GM12878 (cell line): ENCODE data around the gene CIB4. TPM values are rescaled to one million over a fixed set of nuclear protein-coding genes. Genes with fewer than 3 reads are reported as not detected.

Experiments
- ATAC-seq: fragments of 200-7000 bp; cut with Tn5 transposase; 3 replicates; pipeline ENCODE4 v1.9.1; 2020; ENCODE audit warnings: mild to moderate bottlenecking, moderate library complexity
- BruUV-seq: library from RNA; stranded (reverse); fragments of 400-500 nt; replicated peaks from 2 replicates; lab custom pipeline; 2021; lab: Mats Ljungman, UMichigan
- CTCF ChIA-PET: fragments of 300-600 bp; sonication (Branson Sonifier 250); formaldehyde crosslinking; extraction: SDS; loops from one replicate; lab custom pipeline; 2021; ENCODE audit warnings: inconsistent platforms; lab: Yijun Ruan, JAX
- POLR2A ChIA-PET: fragments of 350-600 bp; formaldehyde crosslinking; extraction: SDS; loops from one replicate; lab custom pipeline; 2021; ENCODE audit warnings: inconsistent platforms; lab: Charles Lee
- RAD21 ChIA-PET: fragments of 300-600 bp; sonication (Branson Sonifier 250); formaldehyde crosslinking; loops from one replicate; lab custom pipeline; 2023; ENCODE audit warnings: antibody characterized with exemption; ENCODE audit not compliant: unreplicated experiment; lab: Charles Lee
- SMC1A ChIA-PET: fragments of 300-600 bp; sonication (Branson Sonifier 250); formaldehyde crosslinking; loops from one replicate; lab custom pipeline; 2023; ENCODE audit not compliant: unreplicated experiment, uncharacterized antibody; lab: Charles Lee
- DNase-seq: peaks from one replicate; pipeline ENCODE4 v3.0.0-alpha.2; 2011; ENCODE audit warnings: low read depth, low spot score
- FAIRE-seq: peaks from 3 replicates; lab custom pipeline; 2011; peaks lifted over from hg19 to GRCh38; lab: Jason Lieb, UNC
- H2AFZ ChIP-seq: 2 replicates; pipeline ENCODE4 v1.6.0; 2011; ENCODE audit warnings: low read depth, low read length, control low read depth; ENCODE audit not compliant: control insufficient read depth
- H3K27ac ChIP-seq: 2 replicates; pipeline ENCODE4 v1.5.1; 2011; ENCODE audit warnings: control low read depth; ENCODE audit not compliant: control insufficient read depth, insufficient read depth
- H3K27me3 ChIP-seq, 2 experiments: replicated peaks in 1 of 2; 2 replicates each; pipeline versions ENCODE4 v1.6.0 to v1.6.1; 2011; ENCODE audit warnings: low read length in 1 of 2; ENCODE audit not compliant: control insufficient read depth in 2 of 2, insufficient read depth in 2 of 2
- H3K36me3 ChIP-seq, 2 experiments: 2 replicates each; pipeline ENCODE4 v1.5.1; 2011; ENCODE audit warnings: low read length in 1 of 2; ENCODE audit not compliant: control insufficient read depth in 2 of 2, insufficient read depth in 2 of 2
- H3K4me1 ChIP-seq: 2 replicates; pipeline ENCODE4 v1.6.1; 2011; ENCODE audit warnings: mild to moderate bottlenecking, low read length, moderate library complexity, mixed read lengths; ENCODE audit not compliant: control insufficient read depth, insufficient read depth
- H3K4me2 ChIP-seq: 2 replicates; pipeline ENCODE4 v1.6.0; 2011; ENCODE audit warnings: control low read depth; ENCODE audit not compliant: control insufficient read depth, insufficient read depth
- H3K4me3 ChIP-seq: fragments of 200-600 bp; sonication (generic); 2 replicates; pipeline ENCODE4 v1.5.1; 2016
- H3K79me2 ChIP-seq: 2 replicates; pipeline ENCODE4 v1.6.0; 2011; ENCODE audit warnings: low read length; ENCODE audit not compliant: control insufficient read depth, insufficient read depth
- H3K9ac ChIP-seq: 2 replicates; pipeline ENCODE4 v1.8.0; 2011; ENCODE audit warnings: low read length, control low read depth, mixed read lengths; ENCODE audit not compliant: control insufficient read depth, insufficient read depth
- H3K9me3 ChIP-seq: replicated peaks from 3 replicates; pipeline ENCODE4 v1.5.1; 2011; ENCODE audit warnings: mild to moderate bottlenecking, low read length; ENCODE audit not compliant: control insufficient read depth, insufficient read depth
- H4K20me1 ChIP-seq: 2 replicates; pipeline ENCODE4 v1.6.0; 2011; ENCODE audit not compliant: control insufficient read depth, insufficient read depth
- BCL11A ChIP-seq: IDR thresholded peaks from 2 replicates; pipeline ENCODE4 v1.6.1; 2011; ENCODE audit warnings: low read depth, low read length
- HDGF ChIP-seq: fragments of 450-650 bp; IDR thresholded peaks from 2 replicates; pipeline ENCODE4 v1.6.1; 2016; ENCODE audit warnings: antibody characterized with exemption
- IKZF2 ChIP-seq, 2 experiments: fragments of 450-650 bp; IDR thresholded peaks; 2 replicates each; pipeline ENCODE4 v1.6.1; 2017; ENCODE audit warnings: mild to moderate bottlenecking in 2 of 2, moderate library complexity in 2 of 2
- JUNB ChIP-seq: IDR thresholded peaks from 2 replicates; pipeline ENCODE4 v1.6.1; 2016; ENCODE audit warnings: antibody characterized with exemption, mild to moderate bottlenecking
- PML ChIP-seq: IDR thresholded peaks from 2 replicates; pipeline ENCODE4 v1.6.1; 2012; ENCODE audit warnings: low read length, inconsistent platforms
- POLR2AphosphoS2 ChIP-seq: IDR thresholded peaks from 2 replicates; pipeline ENCODE4 v1.6.1; 2011; ENCODE audit warnings: low read depth, mild to moderate bottlenecking, low read length, improper control_type of control experiment, moderate library complexity
- POLR2AphosphoS5 ChIP-seq: IDR thresholded peaks from 2 replicates; pipeline ENCODE4 v1.6.1; 2011; ENCODE audit warnings: mild to moderate bottlenecking, low read length, inconsistent platforms
- SMAD1 ChIP-seq: fragments of 450-650 bp; IDR thresholded peaks from 2 replicates; pipeline ENCODE4 v1.6.1; 2018; ENCODE audit warnings: mild to moderate bottlenecking, low read depth; ENCODE audit not compliant: partially characterized antibody
- SMARCA5 ChIP-seq: fragments of 450-650 bp; IDR thresholded peaks from 2 replicates; pipeline ENCODE4 v1.6.1; 2017; ENCODE audit warnings: mild to moderate bottlenecking
- SMC3 ChIP-seq: IDR thresholded peaks from 2 replicates; pipeline ENCODE4 v1.6.1; 2011; ENCODE audit warnings: low read length, improper control_type of control experiment, borderline replicate concordance
- SP1 ChIP-seq: IDR thresholded peaks from one replicate; pipeline ENCODE4 v1.6.1; 2011; ENCODE audit warnings: low read depth, low read length
- SREBF2 ChIP-seq: IDR thresholded peaks from 2 replicates; pipeline ENCODE4 v1.6.1; 2012; ENCODE audit warnings: mild to moderate bottlenecking, low read length
- TAF1 ChIP-seq: IDR thresholded peaks from 2 replicates; pipeline ENCODE4 v1.6.1; 2011; ENCODE audit warnings: mild to moderate bottlenecking, low read depth, low read length, borderline replicate concordance
- ZNF207 ChIP-seq: fragments of 450-650 bp; IDR thresholded peaks from 2 replicates; pipeline ENCODE4 v1.6.1; 2014; ENCODE audit warnings: antibody characterized with exemption, mild to moderate bottlenecking, borderline replicate concordance
- ZNF24 ChIP-seq: fragments of 450-650 bp; IDR thresholded peaks from 2 replicates; pipeline ENCODE4 v1.6.1; 2017; ENCODE audit warnings: antibody characterized with exemption, mild to moderate bottlenecking
- ZNF274 ChIP-seq: IDR thresholded peaks from one replicate; pipeline ENCODE4 v1.8.0; 2011; ENCODE audit not compliant: insufficient read length, insufficient read depth
- WGBS: methylation state at CpG from one replicate; pipeline ENCODE4 v1.1.6; 2016; ENCODE audit warnings: low lambda C conversion rate; ENCODE audit not compliant: insufficient replicate concordance, insufficient coverage; ENCODE audit errors: missing lambda C conversion rate; 5-methylcytosine and 5-hydroxymethylcytosine counted together
- in situ Hi-C: fragments of 300-500 bp; cut with MboI; formaldehyde crosslinking; loops from 9 replicates; pipeline ENCODE4 v1.14.3; 2018; ENCODE audit warnings: mixed read lengths
- intact Hi-C: fragments of 100-400 bp; cut with micrococcal nuclease; formaldehyde crosslinking; loops from one replicate; pipeline ENCODE4 v1.14.2; 2022; ENCODE audit not compliant: unreplicated experiment
- polyA plus RNA-seq, 11 experiments: library from polyadenylated mRNA; depleted of rRNA in 4 of 11; unstranded in 6 of 11; stranded (reverse) in 5 of 11; fragments of >200 nt; fragmentation: Nextera tagmentation in 4 of 11; fragmentation: Illumina TruSeq in 1 of 11; extraction: Ambion mirVana in 4 of 11; extraction: Trizol in 1 of 11; gene quantifications; 1 replicate in 1 of 11; 2 replicates in 10 of 11; pipeline versions ENCODE4 v1.2.1 to v1.2.3, GENCODE V29; 2011 to 2016; ENCODE audit warnings: inconsistent platforms in 2 of 11, missing spikeins in 2 of 11, low read depth in 1 of 11
- total RNA-seq, 4 experiments: library from RNA; depleted of rRNA in 3 of 4; stranded (reverse); fragments of >200 nt in 3 of 4; fragmentation: Illumina TruSeq in 1 of 4; extraction: Trizol in 1 of 4; gene quantifications; 2 replicates each; pipeline versions ENCODE4 v1.2.1 to v1.2.3, GENCODE V29; 2013 to 2021
- TF ChIP-seq, protein P1 (sequence below): fragments of 450-650 bp; IDR thresholded peaks from 2 replicates; pipeline ENCODE4 v1.6.1; 2018; ENCODE audit warnings: borderline replicate concordance, mild to moderate bottlenecking; ENCODE audit not compliant: partially characterized antibody
- TF ChIP-seq, protein P2 (sequence below): fragments of 450-650 bp; IDR thresholded peaks from 2 replicates; pipeline ENCODE4 v1.6.1; 2016; ENCODE audit warnings: mild to moderate bottlenecking, moderate library complexity, borderline replicate concordance

The CIB4 gene
- total and polyA plus RNA-seq, 10 of the 15 experiments (the other 5 are each of a cell fraction or from before 2014, with no cell fraction given) = not detected

DNA sequence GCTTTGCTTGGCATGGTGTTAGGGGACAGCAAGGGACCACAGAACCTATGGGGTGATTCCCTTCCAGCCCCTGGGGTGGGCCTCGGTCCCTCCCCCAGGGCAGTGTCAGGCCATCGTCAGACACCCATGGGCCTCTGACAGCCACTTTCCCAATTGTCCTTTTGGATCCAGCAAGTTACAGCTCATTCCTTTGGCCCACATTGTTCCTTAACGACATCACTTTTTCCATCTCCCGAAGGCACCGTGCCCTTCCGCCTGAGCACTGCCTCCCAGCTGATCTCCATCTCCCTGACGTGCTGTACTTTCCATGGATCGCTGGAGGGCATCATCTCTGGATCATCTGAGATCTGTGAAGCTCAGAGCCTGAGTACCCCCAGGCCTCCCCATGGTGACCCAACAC, 41.0 kb upstream of the CIB4 start:
- ChIA-PET SMC1A (no interaction called here), RAD21 (no interaction called here), CTCF (interaction anchor here (1.1 to 1.2 kb wide), 2 partner anchors 14 to 18 kb away, joined by 3 to 4 read pairs; no protein-coding TSS in a partner anchor), POLR2A (no interaction called here)
- Histone ChIP-seq H4K20me1 (no peaks in the 10 kb centered on the region), H3K9me3 (no peaks in the 10 kb centered on the region; the same call in 2 of the 3 replicates), H3K9ac (no peak overlapping the region), H3K4me3 (no peak overlapping the region), H3K4me2 (no peak overlapping the region), H3K36me3 (no peaks in the 10 kb centered on the region), H3K4me1 (no peaks in the 10 kb centered on the region), H3K27ac (no peak overlapping the region), H3K27me3 (peaks cover 5% of the 10 kb centered on the region in 2 experiments; a peak in 3 of 4 replicates), H3K79me2 (no peaks in the 10 kb centered on the region), H2AFZ (no peak overlapping the region)
- DNase-seq (no peak), ATAC-seq (no peak), FAIRE-seq (no peak)
- TF ChIP-seq JUNB (no peak), HDGF (no peak), ZNF207 (no peak), POLR2AphosphoS5 (no peak), SMAD1 (no peak), IKZF2 (IDR thresholded peaks at IDR 0.05) (no peak), TAF1 (no peak), ZNF274 (no peak), SP1 (no peak), SREBF2 (no peak), BCL11A (no peak), SMARCA5 (no peak), ZNF24 (no peak), PML (no peak), POLR2AphosphoS2 (no peak), SMC3 (no peak)
- TF ChIP-seq, protein P1, sequence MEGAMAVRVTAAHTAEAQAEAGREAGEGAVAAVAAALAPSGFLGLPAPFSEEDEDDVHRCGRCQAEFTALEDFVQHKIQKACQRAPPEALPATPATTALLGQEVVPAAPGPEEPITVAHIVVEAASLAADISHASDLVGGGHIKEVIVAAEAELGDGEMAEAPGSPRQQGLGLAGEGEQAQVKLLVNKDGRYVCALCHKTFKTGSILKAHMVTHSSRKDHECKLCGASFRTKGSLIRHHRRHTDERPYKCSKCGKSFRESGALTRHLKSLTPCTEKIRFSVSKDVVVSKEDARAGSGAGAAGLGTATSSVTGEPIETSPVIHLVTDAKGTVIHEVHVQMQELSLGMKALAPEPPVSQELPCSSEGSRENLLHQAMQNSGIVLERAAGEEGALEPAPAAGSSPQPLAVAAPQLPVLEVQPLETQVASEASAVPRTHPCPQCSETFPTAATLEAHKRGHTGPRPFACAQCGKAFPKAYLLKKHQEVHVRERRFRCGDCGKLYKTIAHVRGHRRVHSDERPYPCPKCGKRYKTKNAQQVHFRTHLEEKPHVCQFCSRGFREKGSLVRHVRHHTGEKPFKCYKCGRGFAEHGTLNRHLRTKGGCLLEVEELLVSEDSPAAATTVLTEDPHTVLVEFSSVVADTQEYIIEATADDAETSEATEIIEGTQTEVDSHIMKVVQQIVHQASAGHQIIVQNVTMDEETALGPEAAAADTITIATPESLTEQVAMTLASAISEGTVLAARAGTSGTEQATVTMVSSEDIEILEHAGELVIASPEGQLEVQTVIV = no peak
- TF ChIP-seq, protein P2, sequence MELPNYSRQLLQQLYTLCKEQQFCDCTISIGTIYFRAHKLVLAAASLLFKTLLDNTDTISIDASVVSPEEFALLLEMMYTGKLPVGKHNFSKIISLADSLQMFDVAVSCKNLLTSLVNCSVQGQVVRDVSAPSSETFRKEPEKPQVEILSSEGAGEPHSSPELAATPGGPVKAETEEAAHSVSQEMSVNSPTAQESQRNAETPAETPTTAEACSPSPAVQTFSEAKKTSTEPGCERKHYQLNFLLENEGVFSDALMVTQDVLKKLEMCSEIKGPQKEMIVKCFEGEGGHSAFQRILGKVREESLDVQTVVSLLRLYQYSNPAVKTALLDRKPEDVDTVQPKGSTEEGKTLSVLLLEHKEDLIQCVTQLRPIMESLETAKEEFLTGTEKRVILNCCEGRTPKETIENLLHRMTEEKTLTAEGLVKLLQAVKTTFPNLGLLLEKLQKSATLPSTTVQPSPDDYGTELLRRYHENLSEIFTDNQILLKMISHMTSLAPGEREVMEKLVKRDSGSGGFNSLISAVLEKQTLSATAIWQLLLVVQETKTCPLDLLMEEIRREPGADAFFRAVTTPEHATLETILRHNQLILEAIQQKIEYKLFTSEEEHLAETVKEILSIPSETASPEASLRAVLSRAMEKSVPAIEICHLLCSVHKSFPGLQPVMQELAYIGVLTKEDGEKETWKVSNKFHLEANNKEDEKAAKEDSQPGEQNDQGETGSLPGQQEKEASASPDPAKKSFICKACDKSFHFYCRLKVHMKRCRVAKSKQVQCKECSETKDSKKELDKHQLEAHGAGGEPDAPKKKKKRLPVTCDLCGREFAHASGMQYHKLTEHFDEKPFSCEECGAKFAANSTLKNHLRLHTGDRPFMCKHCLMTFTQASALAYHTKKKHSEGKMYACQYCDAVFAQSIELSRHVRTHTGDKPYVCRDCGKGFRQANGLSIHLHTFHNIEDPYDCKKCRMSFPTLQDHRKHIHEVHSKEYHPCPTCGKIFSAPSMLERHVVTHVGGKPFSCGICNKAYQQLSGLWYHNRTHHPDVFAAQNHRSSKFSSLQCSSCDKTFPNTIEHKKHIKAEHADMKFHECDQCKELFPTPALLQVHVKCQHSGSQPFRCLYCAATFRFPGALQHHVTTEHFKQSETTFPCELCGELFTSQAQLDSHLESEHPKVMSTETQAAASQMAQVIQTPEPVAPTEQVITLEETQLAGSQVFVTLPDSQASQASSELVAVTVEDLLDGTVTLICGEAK = no peak
- intact Hi-C loops (no loop called here), in situ Hi-C loops (no loop called here)
- BruUV-seq = no TSS peak
- whole genome bisulfite sequencing = 38% methylated on average over 8 of the region's 8 CpGs
